AG10803 (cell line): ENCODE results near the gene POLR1A.

ENCODE experiments used
- DNase-seq: peaks from one replicate; pipeline ENCODE4 v3.0.0; 2010; ENCODE audit warnings: low read depth
- H3K4me3 ChIP-seq: 2 replicates; pipeline ENCODE4 v1.5.1; 2011; ENCODE audit warnings: mild to moderate bottlenecking, low read length, control low read depth
- CTCF ChIP-seq: conservative IDR thresholded peaks from 2 replicates; pipeline ENCODE4 v1.5.1; 2011; ENCODE audit warnings: mild to moderate bottlenecking, low read length, control low read depth, inconsistent platforms

Gene POLR1A

GRCh38 chr2:85978883-85979780, 126.6 kb downstream of the POLR1A start:
- no peak for TF ChIP-seq CTCF
- peak; percentile 41 for DNase-seq

GRCh38 chr2:85976106-85976920, 129.4 kb downstream of the POLR1A start:
- no peak for DNase-seq
- no peak overlapping the region for H3K4me3 ChIP-seq
- TF ChIP-seq CTCF, result no peak

More at GRCh38 chr2:85978883-85979780, 126.6 kb downstream of the POLR1A start:
- no peak overlapping the region for H3K4me3 ChIP-seq

- no peak for TF ChIP-seq CTCF
- no peak for DNase-seq
- no peak overlapping the region for H3K4me3 ChIP-seq
Observed at GRCh38 chr2:85975581-85975980, 130.1 kb downstream of the POLR1A start.

- H3K4me3 ChIP-seq, result no peak overlapping the region
- no peak for DNase-seq
- no peak for TF ChIP-seq CTCF
Observed at GRCh38 chr2:85974390-85974789, 131.3 kb downstream of the POLR1A start.

GRCh38 chr2:85972355-85972754, 133.3 kb downstream of the POLR1A start:
- no peak for DNase-seq
- no peak overlapping the region for H3K4me3 ChIP-seq
- TF ChIP-seq CTCF, result no peak

- TF ChIP-seq CTCF, result no peak
- no peak overlapping the region for H3K4me3 ChIP-seq
- DNase-seq, result peak; percentile 53
Observed at GRCh38 chr2:85971366-85971765, 134.3 kb downstream of the POLR1A start.
